ENCODE results near the gene FBRSL1.

Gene FBRSL1

GRCh38 chr12:132548430-132549058, 58.6 kb downstream of the FBRSL1 start:
- WGBS, 2 donors (ENCODE audit: extremely low coverage in 2 of 2, insufficient read length in 2 of 2, insufficient replicate concordance in 1 of 2), result no CpG with 5 or more reads among the region's 28 CpGs
- H3K4me2 ChIP-seq (ENCODE audit: insufficient read depth, low read length, poor library complexity, severe bottlenecking), result no peak overlapping the region
- no peak overlapping the region for H4K91ac ChIP-seq (ENCODE audit: low read depth, low read length, poor library complexity)
- no peaks in the 10 kb centered on the region for H3K36me3 ChIP-seq (replicated peaks in 1 of 2; ENCODE audit: control insufficient read depth in 2 of 2, insufficient read depth in 2 of 2, low read length in 2 of 2)
- no peak overlapping the region for H2BK15ac ChIP-seq (ENCODE audit: low read length)
- no peak overlapping the region for H2AFZ ChIP-seq (ENCODE audit: low read length)
- H3K27ac ChIP-seq (replicated peaks; ENCODE audit: low read length), result no peak overlapping the region
- H3K4ac ChIP-seq (ENCODE audit: low read length), result no peak overlapping the region
- peak overlapping the region; percentile 70 for H2AK5ac ChIP-seq (ENCODE audit: low read depth, low read length)
- no peak overlapping the region for H3K23ac ChIP-seq (ENCODE audit: low read depth, low read length, poor library complexity)
- peaks cover 2% of the 10 kb centered on the region for H3K79me1 ChIP-seq (ENCODE audit: low read depth, low read length)
- no peak for DNase-seq (ENCODE audit: low spot score)
- no peak overlapping the region for H3K14ac ChIP-seq (ENCODE audit: low read length)
- no peak overlapping the region for H2BK12ac ChIP-seq (ENCODE audit: low read length)
- H3K9ac ChIP-seq (ENCODE audit: low read depth, low read length, poor library complexity), result no peak overlapping the region
- no peak overlapping the region for H2BK5ac ChIP-seq (ENCODE audit: low read length)
- no peak overlapping the region for H3K4me3 ChIP-seq (ENCODE audit: low read length in 2 of 2)
- no peaks in the 10 kb centered on the region for H3K9me3 ChIP-seq (replicated peaks in 1 of 2; ENCODE audit: control insufficient read depth in 2 of 2, insufficient read depth in 1 of 2, low read depth in 1 of 2, low read length in 2 of 2)
- H3K4me1 ChIP-seq (ENCODE audit: control insufficient read depth in 2 of 2, insufficient read depth in 1 of 2, low read depth in 1 of 2, low read length in 2 of 2), result peaks cover 21% of the 10 kb centered on the region in 2 donors
- no peak overlapping the region for H2BK120ac ChIP-seq (ENCODE audit: low read depth, low read length)
- no peak overlapping the region for H4K8ac ChIP-seq (ENCODE audit: low read depth, low read length)
- H3K18ac ChIP-seq (ENCODE audit: low read length), result no peak overlapping the region
- H3K27me3 ChIP-seq (ENCODE audit: control insufficient read depth in 3 of 3, insufficient read depth in 3 of 3, low read depth in 1 of 3, low read length in 3 of 3), result peaks cover 0 to 23% (median 0%) of the 10 kb centered on the region in 3 experiments

GRCh38 chr12:132549059-132549458, 59.1 kb downstream of the FBRSL1 start:
- Histone ChIP-seq H2AK5ac (ENCODE audit: low read depth, low read length) (peak overlapping the region; percentile 70), H4K91ac (ENCODE audit: low read depth, low read length, poor library complexity) (no peak overlapping the region), H3K23ac (ENCODE audit: low read depth, low read length, poor library complexity) (no peak overlapping the region), H3K4me3 (ENCODE audit: low read length in 2 of 2) (no peak overlapping the region), H3K79me1 (ENCODE audit: low read depth, low read length) (peaks cover 2% of the 10 kb centered on the region), H3K9me3 (replicated peaks in 1 of 2; ENCODE audit: control insufficient read depth in 2 of 2, insufficient read depth in 1 of 2, low read depth in 1 of 2, low read length in 2 of 2) (no peaks in the 10 kb centered on the region), H2BK12ac (ENCODE audit: low read length) (no peak overlapping the region), H3K36me3 (replicated peaks in 1 of 2; ENCODE audit: control insufficient read depth in 2 of 2, insufficient read depth in 2 of 2, low read length in 2 of 2) (no peaks in the 10 kb centered on the region), H3K27me3 (ENCODE audit: control insufficient read depth in 3 of 3, insufficient read depth in 3 of 3, low read depth in 1 of 3, low read length in 3 of 3) (peaks cover 0 to 23% (median 0%) of the 10 kb centered on the region in 3 experiments), H3K4ac (ENCODE audit: low read length) (no peak overlapping the region), H3K14ac (ENCODE audit: low read length) (peak overlapping the region; percentile 21), H2BK15ac (ENCODE audit: low read length) (no peak overlapping the region), H3K9ac (ENCODE audit: low read depth, low read length, poor library complexity) (no peak overlapping the region), H3K4me1 (ENCODE audit: control insufficient read depth in 2 of 2, insufficient read depth in 1 of 2, low read depth in 1 of 2, low read length in 2 of 2) (peaks cover 21% of the 10 kb centered on the region in 2 donors), H4K8ac (ENCODE audit: low read depth, low read length) (no peak overlapping the region), H2BK120ac (ENCODE audit: low read depth, low read length) (no peak overlapping the region), H3K18ac (ENCODE audit: low read length) (peak overlapping the region; percentile 11), H3K27ac (replicated peaks; ENCODE audit: low read length) (no peak overlapping the region), H3K4me2 (ENCODE audit: insufficient read depth, low read length, poor library complexity, severe bottlenecking) (no peak overlapping the region), H2BK5ac (ENCODE audit: low read length) (no peak overlapping the region), H2AFZ (ENCODE audit: low read length) (no peak overlapping the region)
- no CpG with 5 or more reads among the region's 33 CpGs for WGBS, 2 donors (ENCODE audit: extremely low coverage in 2 of 2, insufficient read length in 2 of 2, insufficient replicate concordance in 1 of 2)
- no peak for DNase-seq (ENCODE audit: low spot score)

DNA sequence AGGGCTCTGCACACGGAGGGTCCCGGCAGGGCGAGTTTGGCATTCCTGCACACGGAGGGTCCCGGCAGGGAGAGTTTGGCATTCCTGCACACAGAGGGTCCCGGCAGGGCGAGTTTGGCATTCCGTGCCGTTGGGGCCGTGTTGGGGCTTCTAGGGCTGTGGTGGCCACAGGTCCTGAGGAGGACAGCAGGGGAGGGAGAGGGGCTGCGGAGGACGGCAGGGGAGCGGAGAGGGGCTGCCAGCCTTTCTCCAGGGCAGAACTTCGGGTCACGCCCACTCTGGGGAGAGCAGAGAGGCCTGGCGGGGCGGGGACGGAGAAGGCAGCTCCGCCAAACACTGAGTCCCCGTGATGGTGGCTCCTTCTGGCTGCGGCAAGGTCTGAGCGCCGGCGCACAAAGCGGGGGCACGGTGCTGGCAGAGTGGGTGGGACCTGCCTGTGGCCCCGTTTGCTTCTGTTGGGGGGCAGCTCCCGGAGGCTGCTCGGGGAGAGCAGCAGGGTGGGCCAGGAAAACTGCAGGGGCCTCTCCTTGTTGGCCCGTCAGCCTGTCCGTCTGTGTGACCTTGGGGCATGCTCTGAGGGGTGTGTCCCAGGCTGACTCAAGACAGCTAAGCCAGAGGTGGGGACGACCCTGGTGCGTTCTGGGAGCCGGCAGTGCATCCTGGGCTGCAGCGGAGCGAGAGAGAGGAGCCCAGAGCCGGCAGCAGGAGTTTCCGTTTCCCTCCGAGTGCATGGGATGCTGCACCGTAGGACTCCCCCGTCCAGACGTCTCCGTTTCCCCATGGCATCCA, 60.3 kb downstream of the FBRSL1 start:
- H4K91ac ChIP-seq (ENCODE audit: low read depth, low read length, poor library complexity), result no peak overlapping the region
- peak overlapping the region; percentile 68 for H3K23ac ChIP-seq (ENCODE audit: low read depth, low read length, poor library complexity)
- H3K27me3 ChIP-seq (ENCODE audit: control insufficient read depth in 3 of 3, insufficient read depth in 3 of 3, low read depth in 1 of 3, low read length in 3 of 3), result peaks cover 0 to 21% (median 0%) of the 10 kb centered on the region in 3 experiments
- peak overlapping the region; percentile 53 for H2BK5ac ChIP-seq (ENCODE audit: low read length)
- H3K18ac ChIP-seq (ENCODE audit: low read length), result peak overlapping the region; percentile 77
- H3K4me3 ChIP-seq (ENCODE audit: low read length in 2 of 2), result peak overlapping the region in 1 of 2 donors; percentile 65
- H3K9ac ChIP-seq (ENCODE audit: low read depth, low read length, poor library complexity), result peak overlapping the region; percentile 79
- WGBS, 2 donors (ENCODE audit: extremely low coverage in 2 of 2, insufficient read length in 2 of 2, insufficient replicate concordance in 1 of 2), result no CpG with 5 or more reads among the region's 43 CpGs
- H3K27ac ChIP-seq (replicated peaks; ENCODE audit: low read length), result no peak overlapping the region
- H3K4me1 ChIP-seq (ENCODE audit: control insufficient read depth in 2 of 2, insufficient read depth in 1 of 2, low read depth in 1 of 2, low read length in 2 of 2), result peaks cover 21% of the 10 kb centered on the region in 2 donors
- H2AFZ ChIP-seq (ENCODE audit: low read length), result peak overlapping the region; percentile 71
- H2BK15ac ChIP-seq (ENCODE audit: low read length), result peak overlapping the region; percentile 67
- no peaks in the 10 kb centered on the region for H3K36me3 ChIP-seq (replicated peaks in 1 of 2; ENCODE audit: control insufficient read depth in 2 of 2, insufficient read depth in 2 of 2, low read length in 2 of 2)
- DNase-seq (ENCODE audit: low spot score), result peak; percentile 52
- H3K9me3 ChIP-seq (replicated peaks in 1 of 2; ENCODE audit: control insufficient read depth in 2 of 2, insufficient read depth in 1 of 2, low read depth in 1 of 2, low read length in 2 of 2), result no peaks in the 10 kb centered on the region
- peak overlapping the region; percentile 81 for H2AK5ac ChIP-seq (ENCODE audit: low read depth, low read length)
- H3K4ac ChIP-seq (ENCODE audit: low read length), result no peak overlapping the region
- no peak overlapping the region for H2BK12ac ChIP-seq (ENCODE audit: low read length)
- H3K79me1 ChIP-seq (ENCODE audit: low read depth, low read length), result peaks cover 2% of the 10 kb centered on the region
- H3K14ac ChIP-seq (ENCODE audit: low read length), result peak overlapping the region; percentile 75
- no peak overlapping the region for H4K8ac ChIP-seq (ENCODE audit: low read depth, low read length)
- no peak overlapping the region for H2BK120ac ChIP-seq (ENCODE audit: low read depth, low read length)
- H3K4me2 ChIP-seq (ENCODE audit: insufficient read depth, low read length, poor library complexity, severe bottlenecking), result peak overlapping the region; percentile 69
